ENCODE results near the gene RUNX1.

- no peak for TF ChIP-seq CTCF (IDR thresholded peaks at IDR 0.05)
- TF ChIP-seq POLR2A (IDR thresholded peaks at IDR 0.05), result no peak
Measured at GRCh38 chr21:34803782-34804370, 245.2 kb downstream of the RUNX1 start.
